Measurements from ENCODE around the gene FAM228B. TPM values are rescaled to one million over a fixed set of nuclear protein-coding genes. Genes with fewer than 3 reads are reported as not detected.

Gene FAM228B
- total and polyA plus RNA-seq, 7 donors: 1.4 to 44.1 (median 24.7) TPM

DNA sequence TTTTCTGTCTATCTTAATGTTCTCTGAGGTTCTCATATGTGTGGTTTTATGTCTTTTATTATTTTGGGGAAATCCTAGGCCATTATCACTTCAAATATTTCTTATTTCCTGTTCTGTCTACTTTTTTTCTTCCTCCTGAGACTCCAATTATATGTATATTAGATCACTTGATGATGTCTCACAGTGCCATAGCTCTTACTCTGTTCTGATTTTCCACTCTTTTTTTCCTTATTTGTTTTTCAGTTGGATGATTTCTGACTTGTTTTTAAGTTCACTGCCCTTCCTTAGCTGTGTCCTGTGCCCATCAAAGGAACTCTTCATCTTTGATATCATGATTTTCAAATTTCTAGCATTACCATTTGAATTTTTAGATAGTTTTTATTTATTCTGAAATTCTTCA lies 24.1 kb downstream of the FAM228B start:
- Histone ChIP-seq H3K36me3 (peaks cover 0 to 37% (median 6%) of the 10 kb centered on the region in 4 donors), H3K27me3 (no peaks in the 10 kb centered on the region), H3K9me3 (peaks cover 0 to 7% (median 4%) of the 10 kb centered on the region in 4 donors), H3K4me3 (no peak overlapping the region), H3K4me1 (no peaks in the 10 kb centered on the region), H3K27ac (no peak overlapping the region)
- no peak for TF ChIP-seq CTCF (IDR thresholded peaks at IDR 0.05)
- no peak for TF ChIP-seq POLR2A (IDR thresholded peaks at IDR 0.05)
- TF ChIP-seq EP300 (IDR thresholded peaks at IDR 0.05): no peak
- TF ChIP-seq POLR2AphosphoS5 (IDR thresholded peaks at IDR 0.05): no peak
- intact Hi-C loops (cut with DNase I): no loop called here
- no peak for DNase-seq

GRCh38 chr2:24152413-24153197 lies 29.3 kb downstream of the FAM228B start:
- H3K9me3 ChIP-seq: peaks cover 0 to 4% (median 2%) of the 10 kb centered on the region in 4 donors
- H3K4me1 ChIP-seq: no peaks in the 10 kb centered on the region
- DNase-seq: no peak
- no peaks in the 10 kb centered on the region for H3K27me3 ChIP-seq
- H3K4me3 ChIP-seq: no peak overlapping the region
- H3K27ac ChIP-seq: no peak overlapping the region
- intact Hi-C loops (cut with DNase I): no loop called here
- peaks cover 0 to 30% (median 4%) of the 10 kb centered on the region in 4 donors for H3K36me3 ChIP-seq
- WGBS, 2 donors: 95 to 97% methylated on average over 5 of the region's 5 CpGs
- no peak for TF ChIP-seq EP300 (IDR thresholded peaks at IDR 0.05)

DNA sequence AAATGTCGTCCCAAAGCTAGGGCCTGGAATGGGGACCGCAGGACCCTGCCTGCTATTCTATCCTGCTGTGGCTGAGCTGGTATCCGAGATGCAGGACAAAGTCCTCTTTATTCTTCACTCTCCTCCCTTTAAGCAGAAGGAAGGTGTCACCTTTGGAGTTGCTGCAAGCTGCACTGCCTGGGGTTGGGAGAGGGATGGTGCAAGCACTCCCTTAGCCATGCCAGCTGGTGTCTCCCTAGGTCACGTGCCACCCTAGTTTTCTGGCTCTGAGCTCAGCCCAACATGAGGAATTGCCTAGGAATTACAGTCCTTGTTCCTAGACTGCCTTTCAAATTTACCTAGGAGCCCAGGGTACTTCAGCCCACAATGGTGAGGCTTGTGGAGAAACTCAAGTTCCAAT lies 30.2 kb downstream of the FAM228B start:
- no peak for DNase-seq
- Histone ChIP-seq H3K27me3 (no peaks in the 10 kb centered on the region), H3K27ac (no peak overlapping the region), H3K9me3 (no peaks in the 10 kb centered on the region), H3K4me3 (no peak overlapping the region), H3K4me1 (no peaks in the 10 kb centered on the region), H3K36me3 (peaks cover 0 to 25% (median 4%) of the 10 kb centered on the region in 4 donors)
- TF ChIP-seq POLR2AphosphoS5 (IDR thresholded peaks at IDR 0.05) (no peak), EP300 (IDR thresholded peaks at IDR 0.05) (no peak), POLR2A (IDR thresholded peaks at IDR 0.05) (no peak), CTCF (IDR thresholded peaks at IDR 0.05) (no peak)
- intact Hi-C loops (cut with DNase I): no loop called here
- 82 to 93% methylated on average over 4 of the region's 4 CpGs for WGBS, 2 donors

DNA sequence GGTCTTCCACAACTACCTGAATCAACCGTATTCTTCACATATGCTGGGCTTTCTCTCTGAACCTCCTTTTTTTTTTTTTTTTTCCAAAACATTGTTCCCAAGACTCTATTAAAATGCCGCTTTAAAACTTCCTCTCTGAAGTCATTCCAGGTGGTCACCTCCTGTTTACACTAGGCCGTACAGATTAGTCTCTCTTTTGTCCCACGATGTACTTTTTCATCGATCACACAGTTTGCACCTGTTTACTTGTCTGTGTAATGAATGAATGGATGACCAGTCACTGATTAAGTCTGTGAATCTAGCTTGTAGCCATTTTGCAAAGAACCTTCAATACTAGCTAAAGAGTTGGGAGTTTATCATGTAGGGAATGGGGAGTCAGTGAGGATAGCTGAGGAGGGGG lies 34.9 kb downstream of the FAM228B start:
- Histone ChIP-seq H3K9me3 (no peaks in the 10 kb centered on the region), H3K4me1 (no peaks in the 10 kb centered on the region), H3K27me3 (no peaks in the 10 kb centered on the region), H3K27ac (no peak overlapping the region), H3K4me3 (no peak overlapping the region), H3K36me3 (peaks cover 0 to 24% (median 4%) of the 10 kb centered on the region in 4 donors)
- intact Hi-C loops (cut with DNase I): no loop called here
- DNase-seq: no peak
- 87 to 90% methylated on average over 5 of the region's 5 CpGs for WGBS, 2 donors
- TF ChIP-seq POLR2A (IDR thresholded peaks at IDR 0.05): no peak
- TF ChIP-seq CTCF (IDR thresholded peaks at IDR 0.05): no peak
- TF ChIP-seq POLR2AphosphoS5 (IDR thresholded peaks at IDR 0.05): no peak
- TF ChIP-seq EP300 (IDR thresholded peaks at IDR 0.05): no peak

DNA sequence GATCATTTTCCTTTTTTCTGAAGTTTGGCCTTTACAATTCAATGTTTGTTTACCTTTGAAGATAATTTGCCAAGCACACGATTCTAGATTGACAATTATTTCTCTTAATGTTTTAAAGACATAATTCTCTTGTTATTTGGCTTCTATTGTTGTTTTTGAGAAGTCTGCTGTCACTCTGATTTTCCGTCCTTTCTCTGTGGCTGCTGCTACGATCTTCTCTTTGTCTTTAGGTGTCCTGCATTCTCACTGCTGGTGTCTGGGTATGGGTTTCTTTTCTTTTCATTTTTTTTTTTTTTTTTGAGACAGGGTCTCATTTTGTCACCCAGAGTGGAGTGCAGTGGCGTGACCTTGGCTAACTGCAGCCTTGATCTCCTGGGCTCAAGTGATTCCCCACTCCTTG lies 36.4 kb downstream of the FAM228B start:
- H3K36me3 ChIP-seq: peaks cover 0 to 24% (median 4%) of the 10 kb centered on the region in 4 donors
- WGBS, 2 donors: 80 to 89% methylated on average over 4 of the region's 4 CpGs
- H3K4me1 ChIP-seq: no peaks in the 10 kb centered on the region
- H3K9me3 ChIP-seq: no peaks in the 10 kb centered on the region
- H3K27ac ChIP-seq: no peak overlapping the region
- intact Hi-C loops (cut with DNase I): no loop called here
- H3K4me3 ChIP-seq: no peak overlapping the region
- DNase-seq: no peak
- no peaks in the 10 kb centered on the region for H3K27me3 ChIP-seq
- TF ChIP-seq EP300 (IDR thresholded peaks at IDR 0.05): no peak
- TF ChIP-seq POLR2A (IDR thresholded peaks at IDR 0.05): no peak
- TF ChIP-seq CTCF (IDR thresholded peaks at IDR 0.05): no peak
- no peak for TF ChIP-seq POLR2AphosphoS5 (IDR thresholded peaks at IDR 0.05)
